Renal pelvis (tissue), 4 donors: ENCODE results near the gene NUP62. TPM values are rescaled to one million over a fixed set of nuclear protein-coding genes. Genes with fewer than 3 reads are reported as not detected.
"Not testable (repeated sequence)": the region's sequence is repeated elsewhere in the genome, so short reads cannot be mapped to it uniquely, and the experiment has no call there.

Source experiments
- DNase-seq: peaks from one replicate; pipeline ENCODE4 v3.0.0-alpha.2; 2013
- polyA plus RNA-seq, 3 donors: library from polyadenylated mRNA; unstranded; fragments of 120-200 nt; gene quantifications; one replicate each; pipeline ENCODE4 v1.2.1, GENCODE V29; 2013; ENCODE audit not compliant: insufficient read length in 3 of 3

Gene NUP62
- polyA plus RNA-seq, 3 donors: 65.8 to 80.2 (median 70.8) TPM

DNA sequence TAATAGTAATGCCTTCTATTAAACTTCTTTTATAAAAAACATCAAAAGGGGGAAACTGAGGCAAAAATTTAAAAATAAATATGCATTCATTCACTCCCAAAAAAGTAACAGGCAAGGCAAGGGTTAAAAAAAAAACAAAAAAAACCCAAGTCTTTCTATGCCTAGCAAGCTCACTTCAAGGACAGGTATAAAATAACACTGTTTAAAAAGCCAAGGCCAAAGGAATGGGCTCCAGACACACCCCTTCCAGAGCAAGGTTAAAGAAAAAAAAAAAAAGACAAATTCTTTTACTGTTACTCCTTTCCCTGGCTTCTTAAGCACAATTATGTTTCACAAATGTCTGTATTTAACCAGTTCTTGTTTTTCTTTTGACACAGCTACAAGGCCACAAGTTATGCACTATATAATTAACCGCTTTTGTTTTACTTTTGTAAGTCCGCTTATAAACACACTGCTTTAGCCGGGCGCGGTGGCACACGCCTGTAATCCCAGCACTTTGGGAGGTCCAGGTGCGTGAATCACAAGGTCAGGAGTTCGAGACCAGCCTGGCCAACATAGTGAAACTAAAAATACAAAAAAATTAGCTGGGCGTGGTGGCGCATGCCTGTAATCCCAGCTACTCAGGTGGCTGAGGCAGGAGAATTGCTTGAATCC lies 28.1 kb upstream of the NUP62 start:
- no peak for DNase-seq

DNA sequence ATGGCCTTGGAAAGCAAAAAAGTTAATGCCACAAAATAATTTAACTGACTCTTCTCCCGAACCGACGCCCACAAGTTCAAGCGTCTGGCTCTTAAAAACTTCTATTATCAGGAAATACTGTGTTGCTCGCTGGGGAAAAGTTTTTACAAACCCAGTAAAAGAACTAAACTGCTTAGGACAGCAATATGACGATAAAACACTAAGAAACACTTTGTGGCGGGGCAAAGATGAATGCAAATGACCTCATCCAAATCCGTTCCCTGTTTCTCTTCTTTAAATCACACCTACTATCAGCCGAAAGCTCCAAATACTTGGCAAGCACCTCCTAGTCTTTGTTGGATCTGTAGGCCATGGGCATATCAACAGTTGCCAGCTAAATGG lies 26.8 kb upstream of the NUP62 start:
- DNase-seq: no peak

DNA sequence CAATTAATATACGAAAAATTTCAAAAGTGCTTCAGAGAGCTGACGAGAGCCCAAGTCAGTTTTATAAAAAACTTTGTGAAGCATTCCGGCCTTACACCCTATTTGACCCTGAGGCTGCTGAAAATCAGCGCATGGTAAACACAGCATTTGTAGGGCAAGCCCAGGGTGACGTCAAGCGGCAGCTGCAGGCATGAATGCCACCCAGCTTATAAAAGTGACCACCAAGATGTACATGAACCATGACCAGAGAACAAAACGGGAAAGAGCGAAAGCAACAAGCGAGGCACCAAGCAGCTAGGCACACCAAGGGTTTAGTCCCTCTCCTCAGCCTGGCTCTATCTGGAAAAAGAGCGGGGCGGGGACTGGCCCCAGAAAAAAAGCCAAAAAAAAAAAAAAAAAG lies 25.6 kb upstream of the NUP62 start:
- DNase-seq: peak; percentile 20

DNA sequence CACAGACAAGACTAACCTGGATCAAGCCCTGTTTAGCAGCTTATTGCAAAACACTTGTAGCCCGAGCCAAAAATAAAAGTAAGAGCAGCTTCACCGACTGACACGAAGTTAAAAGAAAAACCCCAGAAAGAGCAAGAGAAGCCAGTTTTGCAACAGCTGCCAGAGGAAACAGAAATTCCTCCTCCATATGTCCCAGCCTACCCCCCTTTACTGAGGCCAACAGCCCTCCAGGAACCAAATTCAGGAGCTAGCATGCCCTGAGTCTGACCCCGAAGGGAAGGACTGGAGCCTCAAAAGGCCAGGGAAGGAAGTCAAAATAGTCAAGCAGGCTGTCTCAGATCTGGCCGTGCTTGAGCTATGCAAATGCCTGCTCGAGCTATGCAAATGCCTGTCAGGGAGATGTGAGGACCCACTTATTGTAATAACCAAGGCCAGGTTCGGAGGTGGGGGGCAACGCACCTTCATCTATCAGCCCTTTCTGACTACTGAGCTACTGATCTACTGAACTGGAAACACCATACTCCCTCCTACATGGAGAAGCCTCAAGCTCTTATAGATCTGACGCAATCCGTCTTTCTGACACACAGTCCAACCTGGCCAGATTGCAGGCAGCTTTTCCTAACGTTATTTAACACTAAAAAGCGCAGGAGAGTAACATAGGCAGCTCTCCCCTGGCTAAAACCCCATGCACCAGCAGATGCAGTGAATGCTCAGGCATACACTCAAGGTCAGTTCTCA lies 25.0 kb upstream of the NUP62 start:
- peak; percentile 66 for DNase-seq

DNA sequence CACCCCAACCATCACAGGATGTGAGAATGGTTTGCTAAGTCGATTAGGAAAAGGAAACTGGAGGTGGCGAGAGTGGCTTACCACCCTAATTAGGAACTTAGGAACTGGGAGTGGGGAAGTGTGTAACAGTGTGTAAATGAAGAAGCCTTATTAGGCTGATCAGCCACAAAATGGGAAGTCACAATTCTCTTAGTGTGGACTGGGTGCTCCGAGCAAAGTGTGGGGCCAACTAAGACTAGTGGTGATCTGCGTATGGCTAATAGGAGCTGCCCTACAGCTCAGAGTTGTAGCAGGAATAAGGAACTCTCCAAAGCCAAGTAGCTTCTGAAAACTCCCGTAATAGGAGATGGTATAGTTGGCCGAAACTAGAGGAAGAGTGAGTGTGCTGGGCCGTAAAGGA lies 24.1 kb upstream of the NUP62 start:
- DNase-seq: no peak

DNA sequence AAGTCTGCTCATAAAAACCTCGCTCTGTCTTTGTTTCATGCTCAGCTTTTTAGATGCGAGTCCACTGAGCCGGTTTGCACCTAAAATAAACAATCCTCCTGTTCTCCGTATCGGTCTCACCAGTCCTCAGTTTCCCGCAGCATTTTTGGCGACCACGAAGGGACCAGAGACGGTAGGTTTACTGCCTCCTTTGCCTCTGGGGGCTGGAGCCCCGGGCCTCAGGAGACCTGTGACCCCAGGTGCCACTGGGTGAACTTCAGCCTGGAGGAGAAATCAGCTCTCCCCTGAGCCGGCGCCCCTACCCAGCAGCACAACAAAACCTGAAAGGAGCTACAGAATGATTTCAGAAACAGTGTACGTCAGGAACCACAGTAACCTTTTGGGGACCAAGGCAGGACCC lies 23.6 kb upstream of the NUP62 start:
- no peak for DNase-seq

DNA sequence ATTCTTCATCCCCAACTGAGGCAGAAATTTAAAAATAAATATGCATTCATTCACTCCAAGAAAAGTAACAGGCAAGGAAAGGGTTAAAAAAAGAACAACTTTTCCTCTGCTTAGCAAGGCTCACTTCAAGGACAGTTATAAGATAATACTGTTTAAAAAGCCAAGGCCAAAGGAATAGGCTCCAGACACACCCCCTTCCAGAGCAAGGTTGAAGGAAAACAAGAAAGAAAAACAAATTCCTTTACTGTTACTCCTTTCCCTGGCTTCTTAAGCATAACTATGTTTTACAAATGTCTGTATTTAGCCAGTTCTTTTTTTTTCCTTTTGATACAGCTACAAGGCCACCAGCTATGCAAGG lies 23.2 kb upstream of the NUP62 start:
- DNase-seq: no peak

DNA sequence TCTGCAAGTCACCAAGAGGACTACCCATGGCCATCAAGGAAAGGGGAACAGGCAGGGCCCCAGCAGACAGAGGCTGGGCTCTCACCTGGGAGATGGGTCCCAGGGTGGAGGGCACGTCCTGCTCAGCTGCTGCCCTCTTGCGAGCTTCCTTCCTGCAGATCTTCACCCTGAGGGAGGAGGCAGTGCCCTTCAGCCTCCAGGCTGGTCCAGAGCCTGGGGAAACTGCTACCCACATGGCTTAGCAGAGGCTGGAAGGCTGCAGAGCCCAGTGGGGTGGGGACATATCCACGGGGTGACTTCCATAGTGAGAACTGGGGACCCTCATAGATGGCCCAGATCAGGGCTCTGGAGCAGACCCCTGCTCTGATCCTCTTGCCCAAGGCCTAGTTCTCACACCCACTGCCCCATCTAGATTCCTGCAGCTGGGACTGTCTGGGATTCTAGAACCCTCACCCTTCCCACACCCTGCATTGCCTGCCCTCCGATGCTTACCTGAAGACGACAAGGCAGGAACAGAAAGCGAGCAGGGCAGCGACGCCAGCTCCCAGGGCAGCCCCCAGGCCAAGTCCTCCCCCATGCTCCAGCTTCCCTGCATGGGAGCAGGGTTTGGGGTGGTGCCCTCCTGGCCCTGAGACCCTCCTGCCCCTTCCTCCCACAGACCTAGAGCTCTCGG lies 22.6 kb upstream of the NUP62 start:
- DNase-seq: no peak

DNA sequence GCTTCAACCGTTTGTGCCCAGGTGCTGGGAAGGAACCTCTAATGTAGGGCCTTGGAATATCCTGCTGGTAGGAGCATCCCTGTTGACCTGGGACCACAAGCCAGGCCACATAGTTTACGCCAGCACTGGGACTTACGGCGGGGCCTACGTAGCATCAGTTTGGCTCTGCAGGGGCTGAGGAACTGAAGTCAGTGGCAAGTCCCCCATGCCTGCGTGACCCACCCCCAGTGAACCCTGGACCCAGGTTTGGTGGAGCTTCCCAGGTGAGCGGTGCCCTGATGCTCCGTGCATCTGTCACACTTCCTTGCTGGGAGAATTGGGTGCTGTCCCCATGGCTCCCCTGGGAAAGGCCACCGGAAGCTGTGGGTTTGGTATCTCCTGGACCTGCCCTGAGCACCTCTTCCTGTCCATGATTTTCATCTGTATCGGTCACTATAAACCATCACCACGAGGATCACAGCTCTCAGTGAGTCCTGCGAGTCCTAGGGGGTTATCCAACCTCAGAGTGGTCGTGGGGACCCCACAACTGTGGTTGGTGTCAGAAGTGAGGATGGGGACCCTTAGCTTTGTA lies 21.7 kb upstream of the NUP62 start:
- DNase-seq: no peak

DNA sequence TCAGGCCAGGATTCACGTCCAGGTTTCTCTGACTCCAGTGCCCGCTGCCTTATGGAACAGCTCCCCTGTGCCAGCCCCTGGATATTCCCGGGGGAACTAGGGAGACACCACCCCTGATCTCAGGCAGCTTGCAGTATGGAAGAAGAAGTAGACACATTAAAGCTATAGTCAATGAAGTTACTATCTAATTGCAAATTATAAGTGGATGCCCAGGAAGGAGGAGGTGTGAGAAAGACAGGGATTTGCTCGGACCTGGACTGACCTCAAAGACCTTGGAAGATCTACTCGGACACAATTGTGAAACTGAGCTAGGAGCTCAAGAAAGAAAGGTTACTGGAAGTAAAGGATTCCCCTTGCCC lies 21.3 kb upstream of the NUP62 start:
- no peak for DNase-seq

DNA sequence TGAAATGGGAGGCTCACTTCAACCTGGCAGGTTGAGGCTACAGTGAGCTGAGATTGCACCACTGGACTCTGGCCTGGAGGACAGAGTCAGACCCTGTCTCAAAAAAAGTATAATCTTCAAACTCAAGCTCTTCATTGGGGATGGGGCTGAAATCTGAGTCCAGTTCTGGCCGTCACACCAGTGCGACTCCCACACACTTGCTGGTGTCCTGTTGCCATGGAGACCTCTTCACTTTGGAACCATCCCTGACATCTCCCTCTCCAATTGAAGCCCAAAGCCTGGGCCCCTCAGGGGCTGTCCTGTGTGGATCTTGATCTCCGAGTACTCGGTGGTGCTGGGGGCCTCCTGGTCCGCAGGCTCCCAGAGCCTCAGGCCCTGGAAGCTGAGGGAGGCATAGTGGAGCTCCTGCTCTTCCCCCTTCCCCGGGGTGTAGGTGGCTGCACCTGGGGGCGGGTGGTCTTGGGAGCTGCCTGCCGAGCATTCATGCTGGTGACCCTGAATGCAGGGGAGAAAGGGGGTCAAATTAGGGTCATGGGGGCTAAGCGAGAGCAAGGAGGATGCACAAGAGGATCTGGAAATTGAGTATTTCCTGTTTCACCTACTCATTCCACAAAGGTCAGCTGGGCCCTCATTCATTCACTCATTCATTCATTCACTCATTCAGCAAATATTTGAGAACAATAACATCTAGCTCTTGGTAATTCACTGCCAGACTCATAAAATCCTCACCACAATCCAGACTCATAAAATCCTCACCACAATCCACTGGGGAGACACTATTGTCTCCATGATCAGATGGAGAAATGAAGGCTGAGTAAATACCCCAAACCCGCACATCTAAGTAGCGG lies 20.7 kb upstream of the NUP62 start:
- DNase-seq: no peak

DNA sequence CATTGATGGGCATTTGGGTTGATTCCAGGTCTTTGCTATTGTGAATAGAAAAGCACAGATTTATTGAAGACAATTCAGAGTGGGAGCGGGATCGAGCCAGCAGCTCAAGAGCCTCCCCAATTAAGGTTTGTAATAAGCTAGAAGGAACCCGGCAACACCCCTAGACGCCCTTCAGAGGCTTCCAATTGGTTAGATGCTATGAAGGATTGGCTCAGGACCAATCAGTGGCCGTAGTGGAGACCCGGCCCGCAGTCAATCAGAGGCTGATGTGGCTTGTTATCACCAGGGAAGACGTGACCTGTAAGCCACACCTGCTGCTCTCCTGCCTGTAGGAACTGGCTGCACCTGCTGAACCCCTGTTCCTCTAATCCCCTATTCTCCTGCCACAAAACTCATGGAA lies 17.1 kb upstream of the NUP62 start:
- no peak for DNase-seq

DNA sequence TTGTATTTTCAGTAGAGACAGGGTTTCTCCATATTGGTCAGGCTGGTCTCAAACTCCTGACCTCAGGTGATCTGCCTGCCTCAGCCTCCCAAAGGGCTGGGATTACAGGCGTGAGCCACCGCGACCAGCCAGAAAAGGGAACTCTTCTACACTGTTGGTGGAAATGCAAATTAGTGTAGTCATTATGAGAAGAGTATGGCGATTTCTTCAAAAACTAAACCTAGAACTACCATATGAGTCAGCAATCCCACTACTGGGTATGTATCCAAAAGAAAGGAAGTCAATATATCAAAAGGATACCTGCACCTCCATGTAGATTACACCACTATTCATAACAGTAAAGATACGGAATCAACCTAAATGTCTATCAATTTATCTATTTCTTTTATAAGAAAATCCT lies 15.3 kb upstream of the NUP62 start:
- DNase-seq: not testable (repeated sequence)

DNA sequence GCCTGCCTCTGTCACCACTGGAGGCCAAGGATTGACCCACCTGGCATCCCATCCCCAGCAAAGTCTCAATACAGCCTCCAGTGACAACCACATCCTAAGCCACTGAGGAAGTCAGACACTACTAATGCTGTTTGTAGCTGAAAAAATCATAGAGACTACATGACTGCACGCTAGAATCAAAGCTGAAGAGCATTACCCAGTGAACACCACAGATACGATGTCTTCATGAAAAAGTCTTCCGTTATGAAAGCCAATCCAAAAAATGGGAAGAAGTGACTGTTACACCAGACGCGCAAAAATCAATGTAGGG lies 11.1 kb upstream of the NUP62 start:
- no peak for DNase-seq

DNA sequence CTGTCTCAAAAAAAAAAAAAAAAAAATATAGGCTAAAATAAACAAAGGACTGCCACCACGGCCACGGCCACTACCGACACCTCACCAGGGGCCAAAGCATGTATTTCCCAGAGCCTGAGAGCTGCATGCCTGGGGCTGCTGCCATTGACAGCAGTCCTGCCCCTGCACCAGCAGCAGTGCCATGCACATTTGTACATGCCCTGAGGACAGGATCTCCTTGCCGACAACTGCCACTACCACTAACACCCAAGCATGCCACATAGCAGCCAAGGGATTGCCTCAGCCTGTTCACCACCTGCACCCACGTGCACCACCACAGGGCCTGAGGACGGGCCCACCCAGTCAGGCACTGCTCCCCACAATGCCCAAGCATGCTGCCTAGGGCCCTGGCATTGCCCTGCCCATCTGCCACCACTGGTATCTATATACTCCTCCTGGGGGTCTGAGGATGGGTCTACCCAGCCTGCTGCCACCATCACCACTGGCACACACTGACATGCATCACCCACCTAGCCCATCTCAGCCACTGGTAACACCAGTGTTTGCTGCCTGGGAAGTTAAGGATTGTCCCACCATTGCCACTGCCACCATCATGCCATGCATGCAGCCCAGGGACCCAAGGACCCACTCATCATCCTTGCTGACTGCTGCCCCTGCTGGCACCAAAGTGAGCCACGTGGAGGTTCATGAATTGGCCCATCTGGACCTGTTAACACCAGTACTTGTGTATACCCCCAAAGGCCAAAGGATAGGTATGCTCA lies 10.6 kb upstream of the NUP62 start:
- no peak for DNase-seq

DNA sequence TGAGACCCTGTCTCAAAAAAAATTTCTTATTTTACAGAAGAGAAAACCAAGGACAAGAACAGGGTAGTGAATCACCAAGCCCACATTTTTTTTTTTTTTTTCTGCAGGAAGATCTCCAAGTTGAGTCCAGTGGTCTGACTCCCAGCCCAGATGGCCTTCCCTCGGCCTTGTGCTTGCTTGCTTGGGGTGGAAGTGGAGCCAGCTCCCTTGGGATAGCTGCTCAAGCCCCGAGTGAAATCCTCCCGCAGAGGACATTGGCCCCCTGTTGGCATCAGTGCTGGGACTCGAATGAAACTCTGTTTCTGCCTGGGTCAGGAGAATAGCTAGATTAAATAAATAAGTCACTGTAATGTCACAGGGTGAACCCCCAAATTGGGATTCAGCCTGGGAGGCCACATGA lies 9.4 kb upstream of the NUP62 start:
- no peak for DNase-seq

DNA sequence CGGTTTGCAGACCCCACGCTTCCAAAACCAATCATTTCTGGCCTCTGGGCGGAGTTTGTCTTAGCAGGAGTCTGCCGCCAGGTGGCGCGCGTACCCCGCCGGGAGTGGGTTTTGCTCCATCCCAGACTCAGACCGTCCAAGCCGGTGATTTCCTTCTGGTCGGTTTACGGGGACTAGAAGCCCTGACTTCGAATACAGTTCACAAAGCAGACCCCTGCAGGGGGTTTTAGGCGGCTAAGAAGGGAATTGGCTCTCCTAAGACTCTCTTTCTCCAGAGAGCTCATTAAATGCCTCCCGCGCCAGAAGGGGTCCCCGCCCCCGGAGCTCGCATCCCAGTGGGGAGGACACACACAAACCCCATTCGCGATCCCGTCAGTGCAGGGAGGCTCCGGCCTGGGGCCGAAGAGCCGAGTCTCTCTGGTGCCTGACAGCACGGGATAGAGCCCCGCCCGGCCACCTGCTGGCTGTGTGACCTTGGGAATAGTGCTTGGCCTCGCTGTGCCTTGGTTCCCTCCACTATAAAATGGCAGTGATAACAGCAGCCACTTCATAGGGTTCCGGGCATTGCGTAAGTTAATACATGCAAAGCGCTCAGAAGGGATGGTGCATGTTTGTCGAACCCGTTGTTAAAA lies 8.6 kb upstream of the NUP62 start:
- peak; percentile 73 for DNase-seq

DNA sequence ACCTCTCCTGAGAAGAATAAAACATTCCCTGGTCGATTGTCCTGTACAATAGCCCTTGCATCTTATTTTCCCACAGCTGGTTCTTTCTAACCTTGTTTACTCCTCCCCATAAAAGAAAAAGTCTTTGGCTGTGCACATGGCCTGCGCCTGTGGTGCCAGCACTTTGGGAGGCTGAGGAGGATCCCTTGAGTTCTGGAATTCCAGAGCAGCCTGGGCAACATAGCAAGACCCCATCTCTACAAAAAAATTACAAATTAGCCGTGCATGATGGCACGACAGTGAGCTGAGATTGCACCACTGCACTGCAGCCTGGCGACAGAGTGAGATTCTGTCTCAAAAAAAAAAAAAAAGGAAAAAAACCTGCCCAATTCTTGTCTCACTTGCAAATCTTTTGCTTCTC lies 7.2 kb upstream of the NUP62 start:
- DNase-seq: no peak

DNA sequence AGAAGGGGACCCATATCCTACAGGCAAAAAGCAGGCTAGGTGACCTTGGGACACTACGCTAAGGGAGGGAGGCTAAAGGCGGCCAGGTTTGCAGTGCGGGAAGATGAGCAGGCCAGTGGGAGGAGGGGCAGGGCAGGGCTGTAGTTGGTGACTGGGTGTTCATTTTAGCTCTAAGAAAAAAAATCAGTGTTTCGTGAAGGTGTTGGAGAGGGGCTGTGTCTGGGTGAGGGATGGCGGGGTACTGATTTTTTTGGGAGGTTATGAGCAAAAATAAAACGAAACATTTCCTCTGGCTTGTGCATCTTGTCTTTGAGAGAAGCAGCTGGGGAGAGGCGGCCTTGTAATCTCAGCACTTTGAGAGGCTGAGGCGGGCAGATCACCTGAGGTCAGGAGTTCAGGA lies 4.3 kb upstream of the NUP62 start:
- DNase-seq: no peak

DNA sequence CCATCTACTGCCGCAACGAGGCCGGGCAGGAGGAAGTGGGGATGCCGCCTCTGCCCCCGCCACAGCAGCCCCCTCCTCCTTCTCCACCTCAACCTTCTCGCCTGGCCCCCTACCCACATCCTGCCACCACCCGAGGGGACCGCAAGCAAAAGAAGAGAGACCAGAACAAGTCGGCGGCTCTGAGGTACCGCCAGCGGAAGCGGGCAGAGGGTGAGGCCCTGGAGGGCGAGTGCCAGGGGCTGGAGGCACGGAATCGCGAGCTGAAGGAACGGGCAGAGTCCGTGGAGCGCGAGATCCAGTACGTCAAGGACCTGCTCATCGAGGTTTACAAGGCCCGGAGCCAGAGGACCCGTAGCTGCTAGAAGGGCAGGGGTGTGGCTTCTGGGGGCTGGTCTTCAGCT lies 3.4 kb upstream of the NUP62 start:
- no peak for DNase-seq

DNA sequence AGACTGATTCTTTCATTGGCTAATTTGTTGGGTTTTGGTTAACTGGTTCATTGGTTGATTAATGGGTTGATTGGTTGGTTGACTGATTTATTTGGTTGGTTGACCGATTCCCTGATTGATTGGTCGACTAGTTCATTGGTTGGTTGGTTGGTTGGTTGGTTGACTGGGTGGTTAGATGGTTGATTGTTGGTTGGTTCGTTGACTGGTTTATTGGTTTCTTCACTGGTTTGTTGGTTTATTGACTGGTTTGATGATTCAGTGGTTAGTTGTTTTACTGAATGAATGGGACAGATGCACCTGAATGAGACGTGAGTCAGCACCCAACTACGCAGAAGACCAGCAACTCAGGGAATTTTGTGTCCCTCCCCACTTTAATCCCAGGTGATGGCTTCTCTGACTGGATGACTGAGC lies 2.7 kb upstream of the NUP62 start:
- no peak for DNase-seq
